ENCODE results near the gene PANK4. TPM values are rescaled to one million over a fixed set of nuclear protein-coding genes. Genes with fewer than 3 reads are reported as not detected.

PANK4 gene
- total and polyA plus RNA-seq, 2 of the 8 experiments (the other 6 are each of a cell fraction or from before 2014, with no cell fraction given), result 20.1 to 29.7 TPM

DNA sequence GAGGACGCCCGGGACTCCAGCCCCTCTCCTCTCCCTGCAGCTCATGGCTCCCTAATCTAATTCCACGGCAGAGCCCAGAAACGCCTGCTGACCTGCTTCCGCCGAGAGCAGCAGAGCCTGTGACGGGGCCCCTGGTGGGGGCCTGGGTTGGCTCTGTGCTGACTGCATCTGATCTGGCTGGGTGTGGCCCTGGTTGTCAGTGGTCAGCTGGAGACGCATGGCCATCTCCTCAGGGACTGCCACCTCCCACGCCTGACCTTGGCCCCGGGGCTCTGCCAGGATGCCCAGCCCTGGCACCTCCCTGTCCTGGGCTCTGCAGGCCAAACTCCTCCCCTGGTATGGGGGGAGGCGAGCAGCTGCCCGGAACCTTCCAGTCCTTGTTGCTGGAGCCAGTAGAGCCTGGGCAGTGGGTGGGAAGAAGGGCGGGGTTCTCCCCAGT is 51.4 kb downstream of the PANK4 start (continued):
- TF ChIP-seq, protein P1, sequence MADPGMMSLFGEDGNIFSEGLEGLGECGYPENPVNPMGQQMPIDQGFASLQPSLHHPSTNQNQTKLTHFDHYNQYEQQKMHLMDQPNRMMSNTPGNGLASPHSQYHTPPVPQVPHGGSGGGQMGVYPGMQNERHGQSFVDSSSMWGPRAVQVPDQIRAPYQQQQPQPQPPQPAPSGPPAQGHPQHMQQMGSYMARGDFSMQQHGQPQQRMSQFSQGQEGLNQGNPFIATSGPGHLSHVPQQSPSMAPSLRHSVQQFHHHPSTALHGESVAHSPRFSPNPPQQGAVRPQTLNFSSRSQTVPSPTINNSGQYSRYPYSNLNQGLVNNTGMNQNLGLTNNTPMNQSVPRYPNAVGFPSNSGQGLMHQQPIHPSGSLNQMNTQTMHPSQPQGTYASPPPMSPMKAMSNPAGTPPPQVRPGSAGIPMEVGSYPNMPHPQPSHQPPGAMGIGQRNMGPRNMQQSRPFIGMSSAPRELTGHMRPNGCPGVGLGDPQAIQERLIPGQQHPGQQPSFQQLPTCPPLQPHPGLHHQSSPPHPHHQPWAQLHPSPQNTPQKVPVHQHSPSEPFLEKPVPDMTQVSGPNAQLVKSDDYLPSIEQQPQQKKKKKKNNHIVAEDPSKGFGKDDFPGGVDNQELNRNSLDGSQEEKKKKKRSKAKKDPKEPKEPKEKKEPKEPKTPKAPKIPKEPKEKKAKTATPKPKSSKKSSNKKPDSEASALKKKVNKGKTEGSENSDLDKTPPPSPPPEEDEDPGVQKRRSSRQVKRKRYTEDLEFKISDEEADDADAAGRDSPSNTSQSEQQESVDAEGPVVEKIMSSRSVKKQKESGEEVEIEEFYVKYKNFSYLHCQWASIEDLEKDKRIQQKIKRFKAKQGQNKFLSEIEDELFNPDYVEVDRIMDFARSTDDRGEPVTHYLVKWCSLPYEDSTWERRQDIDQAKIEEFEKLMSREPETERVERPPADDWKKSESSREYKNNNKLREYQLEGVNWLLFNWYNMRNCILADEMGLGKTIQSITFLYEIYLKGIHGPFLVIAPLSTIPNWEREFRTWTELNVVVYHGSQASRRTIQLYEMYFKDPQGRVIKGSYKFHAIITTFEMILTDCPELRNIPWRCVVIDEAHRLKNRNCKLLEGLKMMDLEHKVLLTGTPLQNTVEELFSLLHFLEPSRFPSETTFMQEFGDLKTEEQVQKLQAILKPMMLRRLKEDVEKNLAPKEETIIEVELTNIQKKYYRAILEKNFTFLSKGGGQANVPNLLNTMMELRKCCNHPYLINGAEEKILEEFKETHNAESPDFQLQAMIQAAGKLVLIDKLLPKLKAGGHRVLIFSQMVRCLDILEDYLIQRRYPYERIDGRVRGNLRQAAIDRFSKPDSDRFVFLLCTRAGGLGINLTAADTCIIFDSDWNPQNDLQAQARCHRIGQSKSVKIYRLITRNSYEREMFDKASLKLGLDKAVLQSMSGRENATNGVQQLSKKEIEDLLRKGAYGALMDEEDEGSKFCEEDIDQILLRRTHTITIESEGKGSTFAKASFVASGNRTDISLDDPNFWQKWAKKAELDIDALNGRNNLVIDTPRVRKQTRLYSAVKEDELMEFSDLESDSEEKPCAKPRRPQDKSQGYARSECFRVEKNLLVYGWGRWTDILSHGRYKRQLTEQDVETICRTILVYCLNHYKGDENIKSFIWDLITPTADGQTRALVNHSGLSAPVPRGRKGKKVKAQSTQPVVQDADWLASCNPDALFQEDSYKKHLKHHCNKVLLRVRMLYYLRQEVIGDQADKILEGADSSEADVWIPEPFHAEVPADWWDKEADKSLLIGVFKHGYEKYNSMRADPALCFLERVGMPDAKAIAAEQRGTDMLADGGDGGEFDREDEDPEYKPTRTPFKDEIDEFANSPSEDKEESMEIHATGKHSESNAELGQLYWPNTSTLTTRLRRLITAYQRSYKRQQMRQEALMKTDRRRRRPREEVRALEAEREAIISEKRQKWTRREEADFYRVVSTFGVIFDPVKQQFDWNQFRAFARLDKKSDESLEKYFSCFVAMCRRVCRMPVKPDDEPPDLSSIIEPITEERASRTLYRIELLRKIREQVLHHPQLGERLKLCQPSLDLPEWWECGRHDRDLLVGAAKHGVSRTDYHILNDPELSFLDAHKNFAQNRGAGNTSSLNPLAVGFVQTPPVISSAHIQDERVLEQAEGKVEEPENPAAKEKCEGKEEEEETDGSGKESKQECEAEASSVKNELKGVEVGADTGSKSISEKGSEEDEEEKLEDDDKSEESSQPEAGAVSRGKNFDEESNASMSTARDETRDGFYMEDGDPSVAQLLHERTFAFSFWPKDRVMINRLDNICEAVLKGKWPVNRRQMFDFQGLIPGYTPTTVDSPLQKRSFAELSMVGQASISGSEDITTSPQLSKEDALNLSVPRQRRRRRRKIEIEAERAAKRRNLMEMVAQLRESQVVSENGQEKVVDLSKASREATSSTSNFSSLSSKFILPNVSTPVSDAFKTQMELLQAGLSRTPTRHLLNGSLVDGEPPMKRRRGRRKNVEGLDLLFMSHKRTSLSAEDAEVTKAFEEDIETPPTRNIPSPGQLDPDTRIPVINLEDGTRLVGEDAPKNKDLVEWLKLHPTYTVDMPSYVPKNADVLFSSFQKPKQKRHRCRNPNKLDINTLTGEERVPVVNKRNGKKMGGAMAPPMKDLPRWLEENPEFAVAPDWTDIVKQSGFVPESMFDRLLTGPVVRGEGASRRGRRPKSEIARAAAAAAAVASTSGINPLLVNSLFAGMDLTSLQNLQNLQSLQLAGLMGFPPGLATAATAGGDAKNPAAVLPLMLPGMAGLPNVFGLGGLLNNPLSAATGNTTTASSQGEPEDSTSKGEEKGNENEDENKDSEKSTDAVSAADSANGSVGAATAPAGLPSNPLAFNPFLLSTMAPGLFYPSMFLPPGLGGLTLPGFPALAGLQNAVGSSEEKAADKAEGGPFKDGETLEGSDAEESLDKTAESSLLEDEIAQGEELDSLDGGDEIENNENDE (IDR thresholded peaks at IDR 0.05; ENCODE audit: insufficient replicate concordance, low read length), result no peak
- TF ChIP-seq CBX5 (IDR thresholded peaks at IDR 0.05; ENCODE audit: low read depth, low read length) (no peak), SUZ12 (IDR thresholded peaks at IDR 0.05; ENCODE audit: low read length) (no peak), CREB1 (IDR thresholded peaks at IDR 0.05) (no peak), SP2 (IDR thresholded peaks at IDR 0.05; ENCODE audit: low read length) (no peak), KDM4A (IDR thresholded peaks at IDR 0.05; ENCODE audit: low read depth, low read length, severe bottlenecking) (no peak), RFX5 (IDR thresholded peaks at IDR 0.05; ENCODE audit: borderline replicate concordance, low read depth, low read length) (no peak), TEAD4 (IDR thresholded peaks at IDR 0.05; ENCODE audit: low read depth, low read length) (no peak)
- TF ChIP-seq, protein P2, sequence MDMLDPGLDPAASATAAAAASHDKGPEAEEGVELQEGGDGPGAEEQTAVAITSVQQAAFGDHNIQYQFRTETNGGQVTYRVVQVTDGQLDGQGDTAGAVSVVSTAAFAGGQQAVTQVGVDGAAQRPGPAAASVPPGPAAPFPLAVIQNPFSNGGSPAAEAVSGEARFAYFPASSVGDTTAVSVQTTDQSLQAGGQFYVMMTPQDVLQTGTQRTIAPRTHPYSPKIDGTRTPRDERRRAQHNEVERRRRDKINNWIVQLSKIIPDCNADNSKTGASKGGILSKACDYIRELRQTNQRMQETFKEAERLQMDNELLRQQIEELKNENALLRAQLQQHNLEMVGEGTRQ (IDR thresholded peaks at IDR 0.05; ENCODE audit: low read length), result no peak
- TF ChIP-seq, protein P3, sequence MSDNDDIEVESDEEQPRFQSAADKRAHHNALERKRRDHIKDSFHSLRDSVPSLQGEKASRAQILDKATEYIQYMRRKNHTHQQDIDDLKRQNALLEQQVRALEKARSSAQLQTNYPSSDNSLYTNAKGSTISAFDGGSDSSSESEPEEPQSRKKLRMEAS (IDR thresholded peaks at IDR 0.05), result no peak

All from H1 (cell line).